GM12891 (cell line): Measurements from ENCODE around the gene TP53I13.

Experiments used
- POLR2A ChIP-seq: IDR thresholded peaks from 2 replicates; pipeline ENCODE4 v1.6.1; 2011; ENCODE audit warnings: low read depth, low read length, control low read depth
- POLR2AphosphoS5 ChIP-seq: IDR thresholded peaks from 2 replicates; pipeline ENCODE4 v1.6.1; 2011; ENCODE audit warnings: low read depth, low read length, control low read depth
- TAF1 ChIP-seq: IDR thresholded peaks from 2 replicates; pipeline ENCODE4 v1.6.1; 2011; ENCODE audit warnings: low read depth, low read length, control low read depth

DNA sequence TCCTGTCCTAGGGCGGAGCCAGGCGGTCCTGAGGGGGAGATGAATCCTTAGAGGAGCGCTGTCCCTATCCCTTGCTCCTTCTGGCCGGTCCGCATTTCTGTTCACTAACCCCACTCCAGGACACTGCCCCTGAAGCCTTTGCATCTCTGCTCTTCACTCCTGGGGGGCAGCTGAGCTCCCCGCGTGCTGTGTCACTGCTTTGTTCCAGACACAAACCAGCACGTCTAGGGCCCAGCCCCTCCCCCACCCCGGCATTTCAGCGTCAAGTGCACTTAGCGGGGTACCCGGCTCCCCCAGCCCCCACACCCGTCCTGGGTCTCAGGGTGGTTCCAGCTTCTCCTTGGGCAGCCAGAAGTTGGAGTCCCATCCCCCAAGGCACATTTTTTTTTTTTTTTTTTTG is 45.4 kb downstream of the TP53I13 start:
- TF ChIP-seq POLR2AphosphoS5 = no peak
- no peak for TF ChIP-seq POLR2A
- no peak for TF ChIP-seq TAF1
